ENCODE measurements around the gene RAB31. TPM values are rescaled to one million over a fixed set of nuclear protein-coding genes. Genes with fewer than 3 reads are reported as not detected.

RAB31 gene
- total RNA-seq, 1 donor from 2014 or later = 80.7 TPM

GRCh38 chr18:9911226-9911625 is 203.1 kb downstream of the RAB31 start:
- DNase-seq (ENCODE audit: low spot score) = no peak

Other genes starting within 250 kb of the RAB31 start
- 58.9 TPM for gene RALBP1, start 232.8 kb upstream of the RAB31 start, total RNA-seq
- 74.7 TPM for gene PPP4R1, start 93.7 kb upstream of the RAB31 start, total RNA-seq
- 0.22 TPM for gene TXNDC2, start 177.7 kb downstream of the RAB31 start, total RNA-seq
- gene VAPA, start 205.7 kb downstream of the RAB31 start, total RNA-seq = 182 TPM

Data from mesenteric fat pad (tissue), 1 donor.